ENCODE data around the gene ATP6V1A.
A peak's percentile ranks its signal among the peaks of the same experiment; 100 is the strongest.

DNA sequence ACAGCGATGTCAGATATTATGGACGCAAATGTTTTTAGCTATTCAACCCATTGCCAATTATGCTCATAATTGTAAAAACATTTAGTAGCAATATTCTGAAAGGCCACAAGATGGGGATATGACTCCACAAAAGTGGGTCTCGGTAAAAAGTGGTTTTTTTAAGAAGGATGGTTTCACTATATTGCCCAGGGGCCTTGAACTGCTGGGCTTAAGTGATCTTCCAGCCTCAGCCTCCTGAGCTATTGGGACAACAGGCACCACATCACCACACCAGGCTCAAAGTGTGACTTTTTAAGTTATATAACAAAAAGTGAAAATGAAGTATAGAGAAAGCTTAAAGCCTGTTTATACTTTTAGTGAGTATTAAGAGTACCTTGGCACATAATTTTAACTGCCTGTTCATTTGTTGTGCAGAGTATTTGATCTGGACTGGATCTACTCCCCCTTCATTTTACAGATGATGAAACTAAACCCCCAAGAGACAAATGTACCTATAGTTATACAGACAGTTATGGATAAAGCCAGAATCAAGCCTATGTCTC, 10.2 kb upstream of the ATP6V1A start:
- TF ChIP-seq CTCF (IDR thresholded peaks at IDR 0.05) (peak; percentile 80), EZH2 (IDR thresholded peaks at IDR 0.05; ENCODE audit: borderline replicate concordance, insufficient read depth, low read depth, low read length, poor library complexity, severe bottlenecking) (no peak)
